ENCODE measurements around the gene IER5L.

The IER5L gene

GRCh38 chr9:129174724-129175514, 3.1 kb downstream of the IER5L start:
- Histone ChIP-seq H3K27ac (ENCODE audit: low read length) (peak overlapping the region; percentile 72; the same call in 1 of the 2 replicates), H3K4me1 (ENCODE audit: low read length) (peaks cover 13% of the 10 kb centered on the region; the same call in 1 of the 2 replicates), H3K9me2 (replicated peaks; ENCODE audit: insufficient read depth, low read length) (no peaks in the 10 kb centered on the region), H4K20me1 (ENCODE audit: insufficient read depth, low read length) (no peaks in the 10 kb centered on the region), H2AFZ (ENCODE audit: low read length) (peak overlapping the region; percentile 98), H3K9me3 (replicated peaks; ENCODE audit: insufficient read depth, low read length) (no peaks in the 10 kb centered on the region), H3K36me3 (replicated peaks; ENCODE audit: insufficient read depth, low read length) (no peaks in the 10 kb centered on the region), H3K4me2 (ENCODE audit: low read depth, low read length) (peak overlapping the region; percentile 100), H3K79me2 (ENCODE audit: low read length) (peaks cover 6% of the 10 kb centered on the region; the same call in 1 of the 2 replicates), H3F3A (ENCODE audit: insufficient read depth, low read length) (peaks cover 27% of the 10 kb centered on the region), H3K27me3 (replicated peaks; ENCODE audit: insufficient read depth, low read length) (peaks cover 22% of the 10 kb centered on the region), H3K9ac (ENCODE audit: low read length) (peak overlapping the region; percentile 65), H3K4me3 (ENCODE audit: low read length) (peak overlapping the region; percentile 86)
- peak; percentile 31 for DNase-seq
- no peak for TF ChIP-seq EZH2phosphoT487 (IDR thresholded peaks at IDR 0.05; ENCODE audit: low read length)
- no peak for TF ChIP-seq CTCF (IDR thresholded peaks at IDR 0.05; ENCODE audit: low read length)
- no peak for TF ChIP-seq EZH2 (optimal IDR thresholded peaks at IDR 0.05; ENCODE audit: low read depth, low read length)

- H2AFZ ChIP-seq (ENCODE audit: low read length), result peak overlapping the region; percentile 98
- H3K4me1 ChIP-seq (ENCODE audit: low read length), result peaks cover 13% of the 10 kb centered on the region; the same call in 1 of the 2 replicates
- peaks cover 27% of the 10 kb centered on the region for H3F3A ChIP-seq (ENCODE audit: insufficient read depth, low read length)
- TF ChIP-seq EZH2 (optimal IDR thresholded peaks at IDR 0.05; ENCODE audit: low read depth, low read length) (no peak), CTCF (IDR thresholded peaks at IDR 0.05; ENCODE audit: low read length) (peak; percentile 96)
- no peaks in the 10 kb centered on the region for H3K9me3 ChIP-seq (replicated peaks; ENCODE audit: insufficient read depth, low read length)
- peak; percentile 76 for DNase-seq
- H4K20me1 ChIP-seq (ENCODE audit: insufficient read depth, low read length), result no peaks in the 10 kb centered on the region
- H3K4me2 ChIP-seq (ENCODE audit: low read depth, low read length), result peak overlapping the region; percentile 100
- peak overlapping the region; percentile 72; the same call in 1 of the 2 replicates for H3K27ac ChIP-seq (ENCODE audit: low read length)
- H3K36me3 ChIP-seq (replicated peaks; ENCODE audit: insufficient read depth, low read length), result no peaks in the 10 kb centered on the region
- peaks cover 22% of the 10 kb centered on the region for H3K27me3 ChIP-seq (replicated peaks; ENCODE audit: insufficient read depth, low read length)
- peaks cover 6% of the 10 kb centered on the region; the same call in 1 of the 2 replicates for H3K79me2 ChIP-seq (ENCODE audit: low read length)
- peak overlapping the region; percentile 65 for H3K9ac ChIP-seq (ENCODE audit: low read length)
- H3K4me3 ChIP-seq (ENCODE audit: low read length), result peak overlapping the region; percentile 86
- no peaks in the 10 kb centered on the region for H3K9me2 ChIP-seq (replicated peaks; ENCODE audit: insufficient read depth, low read length)
Measured at GRCh38 chr9:129174102-129174723, 3.8 kb downstream of the IER5L start.

GRCh38 chr9:129173296-129174101, 4.6 kb downstream of the IER5L start:
- Histone ChIP-seq H3K27me3 (replicated peaks; ENCODE audit: insufficient read depth, low read length) (peaks cover 22% of the 10 kb centered on the region), H3K4me2 (ENCODE audit: low read depth, low read length) (peak overlapping the region; percentile 100), H3K4me3 (ENCODE audit: low read length) (peak overlapping the region; percentile 86), H3K9me3 (replicated peaks; ENCODE audit: insufficient read depth, low read length) (no peaks in the 10 kb centered on the region), H3K36me3 (replicated peaks; ENCODE audit: insufficient read depth, low read length) (no peaks in the 10 kb centered on the region), H3F3A (ENCODE audit: insufficient read depth, low read length) (peaks cover 27% of the 10 kb centered on the region), H3K79me2 (ENCODE audit: low read length) (peaks cover 6% of the 10 kb centered on the region; the same call in 1 of the 2 replicates), H3K9ac (ENCODE audit: low read length) (no peak overlapping the region; the same call in 1 of the 2 replicates), H2AFZ (ENCODE audit: low read length) (peak overlapping the region; percentile 98; the same call in 1 of the 2 replicates), H4K20me1 (ENCODE audit: insufficient read depth, low read length) (no peaks in the 10 kb centered on the region), H3K27ac (ENCODE audit: low read length) (no peak overlapping the region), H3K9me2 (replicated peaks; ENCODE audit: insufficient read depth, low read length) (no peaks in the 10 kb centered on the region), H3K4me1 (ENCODE audit: low read length) (peaks cover 8% of the 10 kb centered on the region; the same call in 1 of the 2 replicates)
- no peak for TF ChIP-seq EZH2phosphoT487 (IDR thresholded peaks at IDR 0.05; ENCODE audit: low read length)
- TF ChIP-seq EZH2 (optimal IDR thresholded peaks at IDR 0.05; ENCODE audit: low read depth, low read length), result no peak
- TF ChIP-seq CTCF (IDR thresholded peaks at IDR 0.05; ENCODE audit: low read length), result no peak
- DNase-seq, result no peak

Data from MM.1S (cell line).